MM.1S (cell line): ENCODE data around the gene GOLT1A.
"Not testable (repeated sequence)": the region's sequence is repeated elsewhere in the genome, so short reads cannot be mapped to it uniquely, and the experiment has no call there.

Source experiments
- DNase-seq: peaks from one replicate; pipeline ENCODE4 v3.0.0-alpha.2; 2015
- H2AFZ ChIP-seq: fragments of 300-600 bp; sonication (generic); 2 replicates; pipeline ENCODE4 v1.6.0; 2016; ENCODE audit warnings: antibody characterized with exemption, low read length
- H3F3A ChIP-seq: fragments of 300-600 bp; sonication (generic); 2 replicates; pipeline ENCODE4 v1.6.1; 2016; ENCODE audit warnings: mild to moderate bottlenecking, antibody characterized with exemption, low read length, moderate library complexity, mixed read lengths; ENCODE audit not compliant: insufficient read depth
- H3K27ac ChIP-seq: fragments of 300-600 bp; sonication (generic); 2 replicates; pipeline ENCODE4 v1.5.1; 2016; ENCODE audit warnings: mild to moderate bottlenecking, low read length
- H3K27me3 ChIP-seq: fragments of 300-600 bp; sonication (generic); replicated peaks from 2 replicates; pipeline ENCODE4 v1.6.0; 2016; ENCODE audit warnings: low read length; ENCODE audit not compliant: insufficient read depth
- H3K36me3 ChIP-seq: fragments of 300-600 bp; sonication (generic); replicated peaks from 2 replicates; pipeline ENCODE4 v1.6.1; 2016; ENCODE audit warnings: mild to moderate bottlenecking, low read length, mixed read lengths; ENCODE audit not compliant: insufficient read depth
- H3K4me1 ChIP-seq: fragments of 300-600 bp; sonication (generic); 2 replicates; pipeline ENCODE4 v1.6.1; 2016; ENCODE audit warnings: low read length, mixed read lengths
- H3K4me2 ChIP-seq: fragments of 300-600 bp; sonication (generic); 2 replicates; pipeline ENCODE4 v1.6.0; 2016; ENCODE audit warnings: low read depth, low read length
- H3K4me3 ChIP-seq: fragments of 300-600 bp; sonication (generic); 2 replicates; pipeline ENCODE4 v1.5.1; 2016; ENCODE audit warnings: low read length, mixed read lengths
- H3K79me2 ChIP-seq: fragments of 300-600 bp; sonication (generic); 2 replicates; pipeline ENCODE4 v1.6.1; 2016; ENCODE audit warnings: mixed run types, low read length, mixed read lengths
- H3K9ac ChIP-seq: fragments of 300-600 bp; sonication (generic); 2 replicates; pipeline ENCODE4 v1.6.1; 2016; ENCODE audit warnings: low read length, mixed read lengths
- H3K9me2 ChIP-seq: fragments of 300-600 bp; sonication (generic); replicated peaks from 2 replicates; pipeline ENCODE4 v1.6.1; 2016; ENCODE audit warnings: mild to moderate bottlenecking, low read length, mixed read lengths; ENCODE audit not compliant: insufficient read depth
- H3K9me3 ChIP-seq: fragments of 300-600 bp; sonication (generic); replicated peaks from 2 replicates; pipeline ENCODE4 v1.6.1; 2016; ENCODE audit warnings: mild to moderate bottlenecking, low read length, mixed read lengths; ENCODE audit not compliant: insufficient read depth
- H4K20me1 ChIP-seq: fragments of 300-600 bp; sonication (generic); 2 replicates; pipeline ENCODE4 v1.6.1; 2016; ENCODE audit warnings: mild to moderate bottlenecking, low read length, moderate library complexity, mixed read lengths; ENCODE audit not compliant: insufficient read depth
- EZH2 ChIP-seq: fragments of 300-600 bp; sonication (generic); optimal IDR thresholded peaks from 2 replicates; pipeline ENCODE3; 2017; ENCODE audit warnings: low read depth, mild to moderate bottlenecking, antibody characterized with exemption, low read length, mixed read lengths
- EZH2phosphoT487 ChIP-seq: fragments of 300-600 bp; sonication (generic); IDR thresholded peaks from 2 replicates; pipeline ENCODE4 v1.6.1; 2018; ENCODE audit warnings: antibody characterized with exemption, low read length
- TF ChIP-seq, protein P1 (sequence below): fragments of 300-600 bp; sonication (generic); IDR thresholded peaks from 2 replicates; pipeline ENCODE4 v1.5.1; 2016; ENCODE audit warnings: antibody characterized with exemption, low read length, mixed read lengths

GOLT1A gene

DNA sequence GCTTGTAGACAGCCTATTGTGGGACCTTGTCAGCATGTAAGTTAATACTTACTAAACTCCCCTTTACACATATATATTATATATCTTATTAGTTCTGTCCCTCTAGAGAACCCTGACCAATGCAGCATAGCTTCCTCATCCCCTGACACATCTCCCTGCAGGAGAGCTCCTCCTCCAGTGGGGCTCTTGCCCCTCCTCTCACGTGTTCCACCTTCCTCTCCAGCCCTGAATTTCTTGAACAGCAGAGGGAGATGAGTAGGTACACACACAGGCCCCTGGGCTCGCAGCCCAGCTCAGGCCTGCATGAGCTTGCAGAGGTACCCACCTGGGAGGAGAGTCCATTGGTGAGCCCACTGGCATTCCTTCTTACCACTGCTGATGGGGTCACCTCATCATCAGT lies 27.3 kb upstream of the GOLT1A start:
- Histone ChIP-seq H3K79me2 (no peaks in the 10 kb centered on the region), H3K9ac (no peak overlapping the region), H3K4me2 (no peak overlapping the region), H2AFZ (no peak overlapping the region), H3K9me3 (no peaks in the 10 kb centered on the region), H3K27ac (no peak overlapping the region), H3K4me1 (no peaks in the 10 kb centered on the region), H4K20me1 (no peaks in the 10 kb centered on the region), H3K27me3 (no peaks in the 10 kb centered on the region), H3F3A (no peaks in the 10 kb centered on the region), H3K4me3 (no peak overlapping the region), H3K36me3 (no peaks in the 10 kb centered on the region), H3K9me2 (no peaks in the 10 kb centered on the region)
- TF ChIP-seq EZH2, result no peak
- TF ChIP-seq, protein P1, sequence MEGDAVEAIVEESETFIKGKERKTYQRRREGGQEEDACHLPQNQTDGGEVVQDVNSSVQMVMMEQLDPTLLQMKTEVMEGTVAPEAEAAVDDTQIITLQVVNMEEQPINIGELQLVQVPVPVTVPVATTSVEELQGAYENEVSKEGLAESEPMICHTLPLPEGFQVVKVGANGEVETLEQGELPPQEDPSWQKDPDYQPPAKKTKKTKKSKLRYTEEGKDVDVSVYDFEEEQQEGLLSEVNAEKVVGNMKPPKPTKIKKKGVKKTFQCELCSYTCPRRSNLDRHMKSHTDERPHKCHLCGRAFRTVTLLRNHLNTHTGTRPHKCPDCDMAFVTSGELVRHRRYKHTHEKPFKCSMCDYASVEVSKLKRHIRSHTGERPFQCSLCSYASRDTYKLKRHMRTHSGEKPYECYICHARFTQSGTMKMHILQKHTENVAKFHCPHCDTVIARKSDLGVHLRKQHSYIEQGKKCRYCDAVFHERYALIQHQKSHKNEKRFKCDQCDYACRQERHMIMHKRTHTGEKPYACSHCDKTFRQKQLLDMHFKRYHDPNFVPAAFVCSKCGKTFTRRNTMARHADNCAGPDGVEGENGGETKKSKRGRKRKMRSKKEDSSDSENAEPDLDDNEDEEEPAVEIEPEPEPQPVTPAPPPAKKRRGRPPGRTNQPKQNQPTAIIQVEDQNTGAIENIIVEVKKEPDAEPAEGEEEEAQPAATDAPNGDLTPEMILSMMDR, result no peak
- TF ChIP-seq EZH2phosphoT487, result no peak
- DNase-seq, result no peak

DNA sequence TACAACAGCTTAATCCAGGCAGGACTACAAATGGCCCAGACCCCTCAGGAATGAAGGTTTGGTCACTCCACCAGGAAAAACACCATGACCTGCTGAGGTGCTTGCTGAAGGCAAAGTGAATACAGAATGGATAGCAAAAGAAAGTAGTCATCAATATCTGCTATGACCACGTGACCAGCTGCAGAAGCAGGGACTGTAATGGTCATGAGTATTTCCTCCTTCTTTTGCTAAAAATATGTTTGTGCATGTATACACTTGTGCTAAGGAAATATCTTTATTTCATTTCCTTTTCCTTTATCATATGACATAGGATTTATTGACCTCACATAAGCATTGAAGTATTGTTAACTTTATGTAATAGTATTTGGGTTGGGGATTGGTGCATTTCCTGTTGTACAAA lies 26.4 kb upstream of the GOLT1A start:
- Histone ChIP-seq H3K79me2 (no peaks in the 10 kb centered on the region), H3K4me2 (no peak overlapping the region), H3K27ac (no peak overlapping the region), H4K20me1 (no peaks in the 10 kb centered on the region), H2AFZ (no peak overlapping the region), H3K9me2 (no peaks in the 10 kb centered on the region), H3K4me3 (no peak overlapping the region), H3K27me3 (no peaks in the 10 kb centered on the region), H3K9me3 (no peaks in the 10 kb centered on the region), H3K36me3 (no peaks in the 10 kb centered on the region), H3K4me1 (no peaks in the 10 kb centered on the region), H3F3A (no peaks in the 10 kb centered on the region), H3K9ac (no peak overlapping the region)
- TF ChIP-seq EZH2phosphoT487, result no peak
- TF ChIP-seq, protein P1, result no peak
- no peak for TF ChIP-seq EZH2
- DNase-seq, result no peak

DNA sequence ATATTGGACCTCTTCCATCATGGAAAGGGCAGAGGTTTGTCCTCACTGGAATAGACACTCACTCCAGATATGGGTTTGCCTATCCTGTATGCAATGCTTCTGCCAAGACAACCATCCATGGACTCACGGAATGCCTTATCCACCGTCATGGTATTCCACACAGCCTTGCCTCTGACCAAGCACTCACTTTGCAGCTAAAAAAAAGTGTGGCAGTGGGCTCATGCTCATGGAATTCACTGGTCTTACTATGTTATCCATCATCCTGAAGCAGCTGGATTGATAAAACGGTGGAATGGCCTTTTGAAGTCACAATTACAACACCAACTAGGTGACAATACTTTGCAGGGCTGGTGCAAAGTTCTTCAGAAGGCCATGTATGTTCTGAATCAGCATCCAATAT lies 25.6 kb upstream of the GOLT1A start:
- H4K20me1 ChIP-seq, H3K36me3 ChIP-seq, H3K9ac ChIP-seq, H3K4me2 ChIP-seq, H2AFZ ChIP-seq, H3K27me3 ChIP-seq, H3K9me3 ChIP-seq, H3K4me1 ChIP-seq, H3K27ac ChIP-seq, DNase-seq, H3K79me2 ChIP-seq, H3K4me3 ChIP-seq, H3K9me2 ChIP-seq, H3F3A ChIP-seq: not testable (repeated sequence)

DNA sequence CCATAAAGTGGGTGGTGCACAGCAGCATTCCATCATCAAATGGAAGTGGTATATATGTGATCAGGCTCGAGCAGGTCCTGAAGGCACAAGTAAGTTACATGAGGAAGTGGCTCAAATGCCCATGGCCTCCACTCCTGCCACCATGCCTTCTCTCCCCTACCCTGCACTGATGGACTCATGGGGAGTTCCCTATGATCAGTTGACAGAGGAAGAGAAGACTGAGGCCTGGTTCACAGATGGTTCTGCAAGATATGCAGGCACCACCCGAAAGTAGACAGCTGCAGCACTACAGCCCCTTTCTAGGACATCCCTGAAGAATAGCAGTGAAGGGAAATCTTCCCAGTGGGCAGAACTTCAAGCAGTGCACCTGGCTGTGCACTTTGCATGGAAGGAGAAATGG lies 24.7 kb upstream of the GOLT1A start:
- H3K36me3 ChIP-seq, H3K4me2 ChIP-seq, H3K27ac ChIP-seq, H3K79me2 ChIP-seq, H4K20me1 ChIP-seq, H3K9ac ChIP-seq, H3K4me3 ChIP-seq, H3K9me3 ChIP-seq, H3K9me2 ChIP-seq, H3F3A ChIP-seq, H3K4me1 ChIP-seq, H3K27me3 ChIP-seq, DNase-seq, H2AFZ ChIP-seq: not testable (repeated sequence)

DNA sequence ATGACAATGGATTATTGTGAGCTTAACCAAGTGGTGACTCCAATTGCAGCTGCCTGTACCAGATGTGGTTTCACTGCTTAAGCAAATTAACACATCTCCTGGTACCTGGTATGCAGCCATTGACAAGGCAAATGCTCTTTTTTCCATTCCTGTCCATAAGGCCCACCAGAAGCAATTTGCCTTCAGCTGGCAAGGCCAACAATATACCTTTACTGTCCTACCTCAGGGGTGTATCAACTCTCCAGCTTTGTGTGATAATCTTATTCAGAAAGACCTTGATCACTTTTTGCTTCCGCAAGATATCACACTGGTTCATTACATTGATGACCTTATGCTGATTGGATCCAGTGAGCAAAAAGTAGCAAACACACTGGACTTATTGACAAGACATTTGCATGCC lies 23.7 kb upstream of the GOLT1A start:
- not testable (repeated sequence) for H3K4me1 ChIP-seq

More for the DNA sequence above, 23.7 kb upstream of the GOLT1A start:
- not testable (repeated sequence) for H3K27ac ChIP-seq, H3K9me3 ChIP-seq, H2AFZ ChIP-seq, DNase-seq, H3K9me2 ChIP-seq, H3K79me2 ChIP-seq, H3K27me3 ChIP-seq, H3K9ac ChIP-seq, H3K4me3 ChIP-seq, H3F3A ChIP-seq, H3K4me2 ChIP-seq, H3K36me3 ChIP-seq, H4K20me1 ChIP-seq
